Ishikawa (cell line): ENCODE data around the gene MFSD6L.

Experiments used
- CEBPB ChIP-seq: IDR thresholded peaks from 2 replicates; pipeline ENCODE4 v1.6.1; 2012
- CREB1 ChIP-seq: IDR thresholded peaks from 2 replicates; pipeline ENCODE4 v1.6.1; 2012; ENCODE audit warnings: low read depth
- EGR1 ChIP-seq: IDR thresholded peaks from 2 replicates; pipeline ENCODE4 v1.6.1; 2012
- EP300 ChIP-seq: IDR thresholded peaks from 2 replicates; pipeline ENCODE4 v1.6.1; 2012; ENCODE audit warnings: borderline replicate concordance
- FOXM1 ChIP-seq: IDR thresholded peaks from 2 replicates; pipeline ENCODE4 v1.6.1; 2012; ENCODE audit warnings: low read depth, borderline replicate concordance
- RAD21 ChIP-seq: IDR thresholded peaks from 2 replicates; pipeline ENCODE4 v1.6.1; 2012; ENCODE audit warnings: low read depth
- TAF1 ChIP-seq: IDR thresholded peaks from 2 replicates; pipeline ENCODE4 v1.6.1; 2012; ENCODE audit warnings: low read depth, mild to moderate bottlenecking
- TCF12 ChIP-seq: IDR thresholded peaks from 2 replicates; pipeline ENCODE4 v1.6.1; 2012; ENCODE audit warnings: low read depth
- TF ChIP-seq, protein P1 (sequence below): IDR thresholded peaks from 2 replicates; pipeline ENCODE4 v1.6.1; 2012
- TF ChIP-seq, protein P2 (sequence below): IDR thresholded peaks from 2 replicates; pipeline ENCODE4 v1.6.1; 2012; ENCODE audit warnings: low read depth, mild to moderate bottlenecking

DNA sequence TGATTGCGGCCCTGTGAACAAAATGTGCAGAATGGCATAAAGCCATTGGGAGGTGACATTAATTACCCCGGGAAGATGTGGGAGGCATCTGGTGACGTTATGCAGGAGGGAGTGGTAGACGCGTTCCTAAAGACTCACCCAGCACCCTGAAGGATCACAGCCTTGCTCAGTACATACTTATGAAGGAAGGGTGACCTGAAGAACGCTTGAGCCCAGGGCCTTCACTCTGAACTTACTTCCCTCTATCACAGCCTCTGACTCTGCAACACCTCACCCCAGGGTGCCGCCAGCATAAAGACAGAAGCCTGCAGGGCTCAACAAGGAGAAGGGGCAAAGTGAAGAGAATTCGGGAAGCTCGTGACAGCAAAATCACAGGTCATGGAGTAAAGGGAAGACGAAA, 9.4 kb downstream of the MFSD6L start:
- TF ChIP-seq RAD21: no peak
- TF ChIP-seq CEBPB: no peak
- TF ChIP-seq, protein P1, sequence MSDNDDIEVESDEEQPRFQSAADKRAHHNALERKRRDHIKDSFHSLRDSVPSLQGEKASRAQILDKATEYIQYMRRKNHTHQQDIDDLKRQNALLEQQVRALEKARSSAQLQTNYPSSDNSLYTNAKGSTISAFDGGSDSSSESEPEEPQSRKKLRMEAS: no peak
- no peak for TF ChIP-seq TCF12
- TF ChIP-seq, protein P2, sequence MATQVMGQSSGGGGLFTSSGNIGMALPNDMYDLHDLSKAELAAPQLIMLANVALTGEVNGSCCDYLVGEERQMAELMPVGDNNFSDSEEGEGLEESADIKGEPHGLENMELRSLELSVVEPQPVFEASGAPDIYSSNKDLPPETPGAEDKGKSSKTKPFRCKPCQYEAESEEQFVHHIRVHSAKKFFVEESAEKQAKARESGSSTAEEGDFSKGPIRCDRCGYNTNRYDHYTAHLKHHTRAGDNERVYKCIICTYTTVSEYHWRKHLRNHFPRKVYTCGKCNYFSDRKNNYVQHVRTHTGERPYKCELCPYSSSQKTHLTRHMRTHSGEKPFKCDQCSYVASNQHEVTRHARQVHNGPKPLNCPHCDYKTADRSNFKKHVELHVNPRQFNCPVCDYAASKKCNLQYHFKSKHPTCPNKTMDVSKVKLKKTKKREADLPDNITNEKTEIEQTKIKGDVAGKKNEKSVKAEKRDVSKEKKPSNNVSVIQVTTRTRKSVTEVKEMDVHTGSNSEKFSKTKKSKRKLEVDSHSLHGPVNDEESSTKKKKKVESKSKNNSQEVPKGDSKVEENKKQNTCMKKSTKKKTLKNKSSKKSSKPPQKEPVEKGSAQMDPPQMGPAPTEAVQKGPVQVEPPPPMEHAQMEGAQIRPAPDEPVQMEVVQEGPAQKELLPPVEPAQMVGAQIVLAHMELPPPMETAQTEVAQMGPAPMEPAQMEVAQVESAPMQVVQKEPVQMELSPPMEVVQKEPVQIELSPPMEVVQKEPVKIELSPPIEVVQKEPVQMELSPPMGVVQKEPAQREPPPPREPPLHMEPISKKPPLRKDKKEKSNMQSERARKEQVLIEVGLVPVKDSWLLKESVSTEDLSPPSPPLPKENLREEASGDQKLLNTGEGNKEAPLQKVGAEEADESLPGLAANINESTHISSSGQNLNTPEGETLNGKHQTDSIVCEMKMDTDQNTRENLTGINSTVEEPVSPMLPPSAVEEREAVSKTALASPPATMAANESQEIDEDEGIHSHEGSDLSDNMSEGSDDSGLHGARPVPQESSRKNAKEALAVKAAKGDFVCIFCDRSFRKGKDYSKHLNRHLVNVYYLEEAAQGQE: no peak
- no peak for TF ChIP-seq FOXM1
- TF ChIP-seq EP300: no peak
- TF ChIP-seq CREB1: no peak
- TF ChIP-seq EGR1: no peak
- no peak for TF ChIP-seq TAF1
